Stimulated activated CD4-positive, alpha-beta T cell treated with anti-CD3 and anti-CD28 coated beads, Interleukin-1b, Interleukin-23, amount 100 ng/mL, for 48 hours (primary cell): ENCODE data around the gene MEGF8.

ENCODE experiments used
- DNase-seq: peaks from one replicate; pipeline ENCODE4 v3.0.0-alpha.2; 2020

Gene MEGF8

DNA sequence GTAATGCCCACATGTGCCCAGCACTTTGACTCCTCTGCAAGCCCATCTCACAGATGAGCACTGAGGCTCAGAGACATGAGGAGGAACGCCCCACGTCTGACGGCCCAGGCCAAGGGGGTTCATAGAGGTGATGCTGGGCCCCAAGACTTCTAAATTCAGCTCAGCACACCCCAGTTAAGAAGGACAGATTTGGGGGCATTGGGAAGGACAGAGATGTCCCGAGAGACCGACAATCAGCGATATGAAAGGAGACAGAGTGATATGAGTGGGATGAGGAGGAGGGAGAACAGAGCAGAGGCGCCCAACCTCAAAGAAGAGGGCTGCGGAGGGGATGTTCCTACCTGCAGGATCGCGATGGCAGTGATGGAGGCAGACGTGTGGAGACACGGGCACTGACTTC lies 64.5 kb downstream of the MEGF8 start, which contains the start of gene CNFN:
CNFN (minus strand) TSS at position 399 of the 400 bp plus-strand sequence. CDS start 1,260 bp downstream, outside the sequence.
- no peak for DNase-seq

DNA sequence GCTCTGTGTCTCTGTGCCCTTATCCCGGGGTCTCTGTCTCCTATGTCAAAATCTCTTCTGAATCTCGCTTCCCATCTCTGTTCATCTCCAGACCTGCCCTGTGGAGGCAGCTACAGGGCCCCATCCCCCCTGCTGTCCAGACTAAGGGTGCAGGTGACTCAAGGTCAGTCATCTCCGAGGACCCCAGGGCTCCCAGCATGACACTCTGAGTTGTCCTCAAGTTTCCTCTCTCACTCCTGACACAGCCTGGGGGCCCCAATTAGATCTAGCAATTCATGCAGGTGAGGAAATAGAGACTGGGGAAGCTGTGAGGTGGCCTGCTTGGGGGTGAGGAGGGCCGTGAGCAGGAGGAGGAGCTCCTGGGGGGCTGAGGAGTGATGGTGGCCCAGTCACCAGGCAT lies 66.7 kb downstream of the MEGF8 start:
- no peak for DNase-seq

DNA sequence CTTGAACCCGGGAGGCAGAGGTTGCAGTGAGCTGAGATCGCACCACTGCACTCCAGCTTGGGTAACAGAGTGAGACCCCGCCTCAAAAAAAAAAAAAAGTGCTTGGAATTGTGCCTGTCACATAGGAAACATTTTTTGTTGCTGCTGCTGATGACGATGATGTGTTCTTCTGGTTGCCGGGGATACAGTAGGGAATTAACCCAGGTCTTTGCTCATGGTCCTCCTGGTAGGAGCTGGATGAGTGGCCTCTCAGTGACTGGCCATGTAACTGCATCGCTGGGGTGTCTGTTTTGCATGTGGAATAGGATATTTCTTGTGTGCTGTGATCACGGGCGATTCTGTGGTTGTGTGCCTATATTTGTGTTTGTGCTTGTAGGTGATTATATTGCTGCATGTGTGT lies 69.3 kb downstream of the MEGF8 start:
- DNase-seq: no peak

DNA sequence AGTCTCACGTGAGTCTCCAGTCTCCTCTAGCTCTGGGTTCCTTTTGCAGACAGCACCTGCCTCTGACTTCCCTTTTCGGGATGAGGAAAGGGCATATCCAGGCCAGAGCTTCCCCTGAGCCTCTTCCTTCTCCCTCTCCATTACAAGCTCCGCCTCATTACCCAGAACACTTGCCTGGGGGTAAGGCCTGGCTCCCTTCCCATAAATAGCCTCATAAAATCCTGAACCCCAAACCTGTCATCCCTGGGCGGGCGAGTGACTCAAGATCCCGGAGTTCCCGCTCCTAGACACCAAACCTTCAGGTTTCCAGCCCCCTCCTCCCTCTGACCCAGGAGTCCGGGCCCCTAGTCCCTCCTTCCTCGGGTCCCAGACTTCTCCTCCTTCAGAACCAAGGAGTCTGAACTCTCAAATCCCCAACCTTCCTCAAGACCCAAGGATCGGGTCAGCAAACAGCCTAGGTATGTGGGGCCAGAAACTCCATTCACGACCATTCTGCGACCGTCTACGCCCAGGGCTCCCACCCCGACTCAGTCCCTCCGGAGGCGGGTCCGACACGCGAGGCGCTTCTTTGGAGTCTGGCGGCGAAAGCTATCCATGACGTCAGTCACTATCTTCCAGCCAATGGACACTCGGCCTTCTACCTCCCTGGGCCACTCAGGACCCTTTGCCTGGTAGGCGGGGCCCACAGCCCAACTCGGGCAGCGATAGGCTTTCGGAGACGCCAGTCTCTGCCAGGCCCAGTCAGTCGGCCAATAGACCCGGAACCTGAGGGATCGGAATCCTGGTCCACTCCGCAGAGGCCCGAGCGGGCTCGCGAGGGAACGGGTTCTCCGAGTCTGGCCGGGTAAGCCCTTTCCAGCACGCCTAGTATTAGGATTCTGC lies 71.2 kb downstream of the MEGF8 start:
- DNase-seq: peak; percentile 98

DNA sequence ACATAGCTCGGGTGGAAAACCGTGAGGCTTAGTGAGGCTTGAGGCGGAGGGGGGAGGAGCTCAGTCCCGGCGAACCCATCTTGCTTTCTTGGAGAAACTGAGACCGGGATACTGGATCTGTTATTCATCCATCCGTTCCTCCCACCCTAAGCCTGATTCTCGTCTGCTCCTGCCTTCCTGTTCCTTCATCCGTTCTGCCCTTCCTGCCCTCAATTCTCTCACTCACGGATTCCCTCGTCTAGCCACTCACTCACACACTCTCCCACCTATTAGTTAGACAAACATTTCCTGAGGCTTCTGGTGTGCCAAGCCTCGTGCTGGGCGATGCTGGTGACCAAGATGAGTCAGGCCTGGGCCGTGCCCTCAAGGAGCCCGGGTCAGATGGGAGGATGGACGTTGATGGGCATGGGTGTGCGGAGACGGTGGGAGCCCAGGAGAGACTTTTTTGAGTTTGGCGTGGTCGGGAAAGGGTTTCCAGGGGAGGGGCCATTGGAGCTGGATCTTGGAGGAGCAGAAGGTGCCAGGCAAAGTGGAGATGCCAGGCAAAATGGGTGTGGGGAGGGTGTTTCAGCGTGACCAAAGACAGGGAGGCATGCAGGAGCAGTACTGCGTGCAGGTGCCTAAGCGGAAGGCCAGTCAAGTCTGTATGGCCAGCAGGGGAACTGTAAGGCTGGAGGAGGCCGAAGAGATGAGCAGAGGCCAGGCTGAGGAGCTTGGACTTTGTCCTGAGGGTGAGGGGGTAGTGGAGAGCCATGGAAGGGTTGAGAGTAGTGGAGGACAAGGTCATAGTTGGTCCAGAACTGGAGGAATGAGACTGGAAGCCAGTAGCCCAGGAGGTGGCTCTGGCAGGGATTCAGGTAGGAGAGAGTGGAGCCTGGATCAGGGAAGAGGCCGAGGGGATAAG lies 72.1 kb downstream of the MEGF8 start:
- DNase-seq: no peak

DNA sequence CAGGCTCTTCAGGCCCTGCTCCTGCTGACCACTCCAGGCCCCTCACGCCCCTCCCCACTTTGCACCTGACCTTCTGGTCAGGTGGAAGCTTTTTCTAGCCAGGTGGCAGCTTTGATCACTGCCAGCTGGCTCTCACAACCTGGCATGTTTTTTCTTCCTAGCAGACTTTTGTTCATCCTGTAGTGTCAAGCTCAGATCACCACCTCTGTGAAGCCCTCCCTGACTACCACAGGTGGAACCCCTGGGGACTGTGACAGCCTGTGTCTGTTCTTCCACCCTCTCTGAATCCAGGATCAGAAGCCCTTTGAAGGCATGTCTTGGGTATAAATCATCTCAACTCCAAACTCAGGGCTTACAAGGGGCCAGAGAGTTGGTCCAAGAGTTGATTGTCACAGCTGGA lies 75.0 kb downstream of the MEGF8 start:
- no peak for DNase-seq

DNA sequence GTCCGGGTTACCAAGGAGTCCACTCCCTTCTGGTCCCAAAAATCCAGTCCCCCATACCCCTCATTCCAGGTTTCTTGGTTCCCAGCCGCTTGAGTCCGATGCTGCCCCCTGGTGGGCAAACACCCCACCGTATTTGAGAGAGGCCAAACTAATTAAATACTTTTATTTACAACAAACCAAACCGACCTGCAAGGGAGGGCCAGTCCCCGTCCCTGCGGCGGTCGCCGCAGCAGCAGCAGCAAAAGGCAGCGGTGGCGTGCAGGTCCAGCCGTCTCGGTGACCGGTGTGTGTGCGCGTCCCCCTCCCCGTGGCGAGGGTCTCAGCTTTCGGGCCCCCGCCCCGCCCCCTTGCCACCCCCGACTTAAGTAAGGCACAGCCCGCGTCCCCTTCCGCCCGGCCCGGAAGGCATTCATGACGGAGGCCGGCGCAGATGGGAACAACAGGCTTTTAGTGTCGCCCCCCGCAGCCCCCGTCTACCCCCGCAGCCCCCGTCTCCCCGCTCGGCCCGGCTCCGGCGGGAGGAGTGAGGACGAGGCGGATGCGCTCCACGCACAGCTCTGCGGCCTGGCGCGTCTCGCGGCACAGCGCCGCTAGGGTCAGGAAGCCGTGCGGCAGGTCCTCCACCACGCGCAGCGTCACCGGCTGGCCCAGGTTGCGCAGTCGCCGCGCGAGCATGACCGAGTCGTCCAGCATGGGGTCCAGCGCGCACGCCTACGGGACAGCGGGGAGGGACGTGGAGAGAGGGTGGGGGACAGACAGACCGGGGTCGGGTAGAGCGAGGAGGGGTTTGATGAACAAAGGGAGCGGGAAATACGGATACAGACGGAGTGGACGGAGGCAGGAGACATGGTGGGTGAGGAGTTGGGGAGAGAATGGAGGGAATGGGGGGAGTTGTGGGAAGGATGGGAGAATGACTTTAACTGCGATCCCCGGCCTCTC lies 76.2 kb downstream of the MEGF8 start:
- peak; percentile 67 for DNase-seq

DNA sequence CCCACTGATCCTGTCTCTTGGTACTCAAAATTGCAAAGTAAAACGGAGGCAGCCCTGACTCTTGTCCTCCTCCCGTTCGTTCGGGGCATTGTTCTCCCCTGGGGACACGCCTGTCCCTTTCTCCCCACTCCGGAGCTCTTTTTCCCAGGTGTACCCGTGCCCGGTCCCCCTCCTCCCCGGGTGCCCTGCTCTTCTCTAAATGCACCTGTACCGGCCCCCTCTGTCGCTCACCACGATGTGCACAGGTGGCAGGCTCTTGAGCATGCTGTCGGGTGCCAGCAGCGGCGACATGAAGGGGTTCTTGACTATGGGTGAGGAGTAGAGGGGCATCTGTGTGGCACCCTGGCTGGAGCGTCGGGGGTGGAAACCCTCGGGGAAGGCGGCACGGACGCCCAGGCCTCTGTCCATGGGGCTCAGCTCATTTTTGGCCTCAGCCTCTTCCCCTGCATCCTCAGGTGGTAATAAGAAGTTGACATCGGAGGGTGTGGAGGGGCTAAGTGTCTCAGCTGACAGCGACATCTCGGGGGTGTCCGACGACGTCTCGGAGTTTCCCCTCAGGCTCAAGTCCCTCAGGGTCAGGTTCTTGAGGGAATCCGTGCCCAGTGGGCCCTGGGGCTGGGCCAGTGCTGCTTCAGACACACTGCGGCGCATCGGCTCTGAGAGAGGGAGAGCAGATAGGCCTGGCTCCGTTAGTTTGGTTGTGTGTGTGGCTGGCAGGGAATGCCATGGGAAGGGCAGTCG lies 77.1 kb downstream of the MEGF8 start:
- no peak for DNase-seq

DNA sequence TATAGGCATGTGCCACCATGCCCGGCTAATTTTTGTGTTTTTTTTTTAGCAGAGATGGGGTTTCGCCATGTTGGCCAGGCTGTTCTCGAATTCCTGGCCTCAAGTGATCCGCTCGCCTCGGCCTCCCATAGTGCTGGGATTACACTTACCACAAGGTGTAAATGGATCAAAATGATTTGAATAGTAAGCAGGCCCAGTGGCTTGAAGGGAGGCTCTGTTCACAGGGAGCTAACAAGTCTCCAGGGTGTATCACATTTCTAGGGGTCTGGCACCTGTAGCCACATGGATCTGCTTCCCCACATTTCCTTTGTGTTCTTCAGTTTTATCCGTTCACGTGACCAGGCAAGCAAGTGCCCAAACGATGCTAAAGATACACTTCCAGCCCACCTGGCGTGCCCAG lies 78.2 kb downstream of the MEGF8 start:
- no peak for DNase-seq

DNA sequence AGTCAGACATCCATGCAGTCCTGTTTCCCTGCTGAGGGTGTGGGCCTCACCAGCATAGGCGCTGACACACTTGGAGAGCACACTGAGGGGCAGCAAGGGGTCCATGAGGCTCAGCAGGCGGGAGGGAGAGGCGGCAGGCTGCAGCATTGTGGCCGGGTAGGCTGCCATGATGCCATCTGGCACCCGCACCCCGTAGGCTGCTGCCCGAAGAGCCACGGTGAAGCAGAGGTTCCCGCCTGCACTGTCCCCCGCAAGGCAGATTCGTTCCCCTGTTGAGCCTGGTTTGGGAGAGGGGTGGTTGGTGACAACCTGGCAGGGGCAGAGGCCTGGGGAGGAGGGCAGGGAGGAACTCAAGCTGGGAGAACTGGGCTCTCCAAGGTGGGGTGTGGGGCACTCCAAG lies 80.7 kb downstream of the MEGF8 start:
- DNase-seq: no peak

DNA sequence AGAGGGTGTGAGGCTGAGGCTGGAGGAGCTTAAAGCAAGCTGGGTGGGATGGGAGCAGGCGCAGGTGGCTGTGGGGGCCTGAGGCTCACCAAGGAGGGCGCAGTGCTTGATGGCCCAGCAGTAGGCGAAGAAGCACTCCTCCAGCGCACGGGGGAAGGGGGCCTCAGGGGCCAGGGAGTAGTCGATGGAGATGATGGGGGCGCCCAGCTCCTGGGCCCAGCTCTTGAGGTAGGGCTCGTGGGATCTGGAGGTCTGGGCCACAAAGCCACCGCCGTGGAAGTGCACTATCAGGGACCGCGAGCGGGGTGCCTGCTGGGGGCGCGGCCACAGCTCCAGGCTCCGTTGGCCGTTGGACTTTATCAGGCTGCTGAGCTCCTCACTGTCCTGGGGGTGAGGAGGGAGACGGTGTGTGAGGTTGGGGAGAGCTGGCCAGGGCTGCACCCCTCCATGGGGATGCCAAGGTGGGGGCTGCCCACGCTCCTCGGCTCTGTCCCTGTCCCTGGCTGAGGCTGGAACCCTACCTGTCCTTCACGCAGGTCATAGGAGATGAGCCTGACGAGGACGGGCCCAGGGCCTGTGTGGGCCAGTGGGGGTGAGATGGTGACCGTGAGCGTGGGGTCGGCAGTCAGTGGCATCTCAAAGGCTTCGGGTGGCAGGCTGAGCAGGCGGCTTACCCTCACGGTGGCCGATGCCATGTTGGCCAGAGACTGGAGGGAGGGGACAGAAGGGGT lies 81.8 kb downstream of the MEGF8 start:
- DNase-seq: no peak

DNA sequence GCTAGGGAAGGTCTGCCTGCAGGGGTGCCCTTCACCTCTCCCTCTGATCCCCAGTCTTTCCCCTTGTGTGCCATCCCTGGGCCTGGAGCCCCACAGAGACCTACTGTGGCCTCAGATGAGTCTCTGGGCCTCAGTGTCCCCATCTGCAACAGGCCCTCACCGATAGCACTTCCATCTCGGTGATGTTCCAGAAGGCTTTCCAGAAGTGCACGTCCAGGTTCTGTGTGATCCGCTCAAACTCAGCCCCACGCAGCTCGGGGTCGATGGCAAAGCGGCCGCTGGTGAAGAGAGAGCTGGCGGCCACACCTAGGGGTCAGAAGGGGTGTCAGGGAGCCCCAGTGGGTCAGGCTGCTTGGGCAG lies 82.4 kb downstream of the MEGF8 start:
- DNase-seq: no peak

DNA sequence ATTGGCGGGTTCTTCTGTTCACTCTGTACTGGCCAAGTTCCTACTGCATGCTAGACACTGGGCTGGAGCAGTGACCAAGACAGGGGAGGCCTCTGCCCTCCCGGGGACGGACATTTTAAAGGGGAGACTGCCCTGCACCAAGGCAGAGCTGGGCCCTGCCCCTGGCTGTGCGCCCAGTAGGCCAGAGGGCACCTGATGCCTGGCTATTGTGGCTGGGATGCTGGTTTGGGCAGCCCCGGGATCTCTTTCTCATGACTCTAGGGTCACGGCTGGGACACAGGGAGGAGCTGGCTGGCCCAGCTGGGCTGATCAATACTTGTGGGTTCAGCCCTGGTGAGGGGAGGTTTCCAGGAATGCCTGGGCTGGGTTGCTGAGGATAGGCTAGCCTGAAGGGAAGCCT lies 84.0 kb downstream of the MEGF8 start:
- no peak for DNase-seq

DNA sequence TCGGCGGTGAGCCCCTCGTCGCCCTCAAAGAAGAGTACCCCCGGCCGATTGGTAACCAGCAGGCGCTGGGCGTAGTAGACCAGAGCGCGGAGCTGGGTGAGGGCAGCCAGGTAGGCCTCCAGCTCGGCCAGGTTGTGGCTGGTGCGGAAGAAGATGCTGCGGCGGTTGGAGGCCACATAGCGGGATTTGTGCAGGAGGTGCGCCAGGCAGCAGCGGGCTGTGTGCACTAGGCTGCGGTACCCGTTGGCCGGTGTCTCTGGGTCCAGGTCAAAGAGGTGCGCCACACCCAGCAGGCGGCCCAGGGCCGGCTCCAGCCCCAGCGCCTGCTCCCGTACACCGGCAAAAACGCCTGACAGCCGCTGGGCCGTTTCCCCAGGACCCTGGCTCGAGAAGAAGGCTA lies 84.9 kb downstream of the MEGF8 start:
- DNase-seq: no peak

DNA sequence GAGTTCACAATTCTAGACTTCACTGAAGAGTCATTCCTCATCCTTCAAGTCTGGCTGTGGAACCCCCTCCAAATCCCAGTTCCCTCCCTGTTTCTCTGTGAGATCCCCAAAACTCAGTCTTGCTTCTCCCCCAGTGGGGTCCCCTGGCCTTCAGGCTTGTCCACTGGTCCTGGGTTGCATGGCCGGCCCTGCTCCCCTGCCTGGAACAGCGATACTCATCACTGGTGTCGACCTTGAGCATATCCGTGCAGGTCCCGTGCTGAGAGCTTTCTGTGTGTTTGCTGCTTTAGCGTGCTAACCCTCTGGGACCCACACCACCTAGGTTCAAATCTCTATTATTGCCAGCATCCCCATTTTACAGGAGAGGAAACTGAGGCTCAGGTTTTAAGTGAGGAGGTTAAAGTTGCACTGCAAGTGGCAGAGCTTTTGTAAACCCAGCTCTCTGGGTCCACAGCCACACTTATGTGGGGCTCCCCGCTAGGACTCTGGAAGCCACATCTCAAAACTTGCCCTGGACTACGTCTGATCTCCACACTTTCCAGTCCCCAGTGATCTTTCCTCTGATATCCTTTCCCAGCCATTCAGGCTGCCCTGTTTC lies 86.2 kb downstream of the MEGF8 start:
- no peak for DNase-seq

DNA sequence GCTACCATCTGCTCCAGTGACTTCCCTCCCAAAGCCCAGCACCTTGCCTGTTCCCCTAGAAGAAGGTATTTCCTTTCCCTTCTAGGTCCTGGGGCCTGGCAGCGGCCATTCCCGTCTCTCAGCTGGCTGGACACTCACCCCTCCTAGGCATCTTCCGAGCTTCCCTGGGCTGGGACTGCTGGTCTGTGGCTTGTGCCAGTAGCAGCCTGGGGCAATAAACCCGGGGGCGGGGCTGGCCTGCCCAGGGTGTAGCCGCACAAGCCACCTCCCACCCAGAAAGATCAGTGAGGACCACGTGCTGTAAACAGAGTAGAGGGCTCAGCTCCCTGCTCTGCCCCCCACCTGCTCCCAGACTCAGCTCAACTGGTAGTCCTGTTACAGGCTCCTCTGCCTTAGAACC lies 86.8 kb downstream of the MEGF8 start:
- no peak for DNase-seq

DNA sequence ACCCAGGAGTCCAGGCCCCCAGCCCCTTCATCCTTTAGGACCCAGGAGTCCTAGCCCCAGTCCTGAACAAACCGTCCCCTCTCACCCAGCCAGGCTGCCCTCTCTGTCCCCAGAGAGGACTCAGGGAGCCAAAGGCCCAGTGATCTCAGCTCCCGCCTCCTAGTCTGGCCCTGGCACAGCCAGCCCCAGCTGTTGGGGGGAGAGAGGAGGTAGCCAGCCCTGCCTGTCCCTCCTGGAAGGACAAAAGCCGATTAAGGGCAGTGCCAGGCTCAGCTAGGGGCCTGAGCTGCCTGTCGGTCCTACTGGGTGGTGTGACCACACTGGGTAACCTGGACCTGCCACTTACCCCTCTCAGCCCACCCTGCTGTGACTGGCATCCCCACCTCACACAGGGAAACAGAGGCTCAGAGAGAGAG lies 87.2 kb downstream of the MEGF8 start:
- no peak for DNase-seq

DNA sequence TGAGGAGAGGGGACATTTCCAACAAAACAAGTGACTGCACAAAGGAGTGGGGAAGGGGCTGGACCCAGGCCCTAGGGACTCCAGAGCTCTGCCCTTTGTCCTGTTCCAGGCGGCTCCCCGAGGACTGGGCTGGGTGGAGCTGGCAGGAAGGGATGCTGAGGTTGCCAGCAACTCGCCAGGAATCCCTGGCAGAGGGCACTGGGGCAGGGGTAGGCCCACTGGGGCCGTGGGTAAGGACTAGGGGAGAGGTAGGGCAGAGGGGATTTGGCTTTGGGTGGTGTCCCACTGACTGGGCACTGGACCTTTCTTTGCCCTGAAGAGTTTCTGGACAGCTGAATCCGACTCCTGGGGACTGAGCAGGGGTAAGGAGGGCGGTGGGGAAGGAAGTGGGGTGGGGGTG lies 93.9 kb downstream of the MEGF8 start:
- DNase-seq: no peak

DNA sequence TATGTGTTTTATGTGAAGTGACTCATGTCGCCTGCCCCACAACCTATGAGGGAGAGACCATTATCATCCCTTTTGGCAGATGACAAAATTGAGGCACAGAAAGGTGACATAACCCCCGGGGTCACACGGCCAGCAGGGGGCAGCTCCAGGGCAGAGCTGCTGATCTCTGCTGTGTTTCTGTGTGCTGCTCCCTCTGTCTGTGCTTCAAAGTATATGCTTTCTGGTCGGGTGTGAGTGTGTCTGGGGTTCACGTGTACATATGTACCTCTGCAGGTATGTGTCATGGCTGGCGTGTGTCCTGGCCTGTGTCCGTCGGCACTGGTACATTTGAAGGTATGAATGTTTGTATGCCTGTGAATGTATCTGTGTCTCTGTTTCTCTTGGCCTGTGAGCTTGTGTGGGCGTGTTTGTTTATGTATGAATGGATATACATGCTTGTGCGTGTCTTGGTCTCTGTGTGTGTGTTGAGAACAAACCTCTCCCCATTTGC lies 94.7 kb downstream of the MEGF8 start:
- peak; percentile 79 for DNase-seq

DNA sequence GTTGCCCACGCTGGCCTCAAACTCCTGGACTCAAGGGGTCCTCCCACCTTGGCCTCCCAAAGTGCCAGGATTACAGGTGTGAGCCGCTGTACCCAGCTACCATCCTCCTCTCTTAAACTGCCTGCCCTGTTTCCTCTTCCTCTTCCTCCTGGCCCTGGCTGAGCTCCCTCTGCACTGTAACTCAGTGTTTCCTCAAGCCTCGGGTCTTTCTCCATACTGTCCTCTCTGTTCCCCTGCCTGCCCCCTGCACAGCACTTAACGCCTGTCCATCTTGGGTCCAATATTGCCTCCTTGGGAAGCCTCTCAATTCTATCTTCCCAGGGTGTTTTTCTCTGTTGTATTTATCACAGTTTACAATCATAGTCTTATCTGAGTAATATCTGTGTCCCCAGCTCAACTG lies 95.7 kb downstream of the MEGF8 start:
- no peak for DNase-seq

DNA sequence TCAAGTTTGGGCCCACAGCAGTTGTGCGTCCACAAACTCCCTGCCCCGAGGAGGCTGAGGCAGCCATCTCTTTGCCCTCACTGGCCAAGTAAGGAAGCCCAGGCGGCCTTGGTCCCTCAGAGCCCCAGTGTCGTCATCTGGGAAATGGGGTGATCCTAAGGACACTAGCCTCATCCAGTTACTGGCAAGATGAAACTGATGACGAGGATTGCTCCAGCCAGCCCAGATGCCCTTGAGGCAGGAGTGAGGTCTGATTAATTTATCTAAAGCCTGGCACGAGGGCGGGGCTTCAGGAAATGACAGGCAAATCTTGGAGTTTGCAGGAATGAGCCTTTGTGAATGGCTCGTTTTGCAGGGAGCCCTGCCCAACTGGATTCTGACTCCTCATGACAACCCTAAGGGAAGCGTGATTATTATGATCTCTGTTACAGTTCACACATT lies 96.2 kb downstream of the MEGF8 start:
- DNase-seq: no peak
